ENCODE data around the gene EOLA1.
A peak's percentile ranks its signal among the peaks of the same experiment; 100 is the strongest.
"Not testable (repeated sequence)": the region's sequence is repeated elsewhere in the genome, so short reads cannot be mapped to it uniquely, and the experiment has no call there.

EOLA1 gene

GRCh38 chrX:149515954-149516602 lies 24.7 kb upstream of the EOLA1 start:
- DNase-seq = no peak

GRCh38 chrX:149516604-149517003 lies 24.2 kb upstream of the EOLA1 start:
- no peak for DNase-seq

GRCh38 chrX:149517308-149517707 lies 23.5 kb upstream of the EOLA1 start:
- no peak for DNase-seq

GRCh38 chrX:149518236-149518635 lies 22.6 kb upstream of the EOLA1 start:
- DNase-seq = no peak

- not testable (repeated sequence) for DNase-seq
Measured at GRCh38 chrX:149520636-149521277, 20.1 kb upstream of the EOLA1 start.

- DNase-seq = no peak
Measured at GRCh38 chrX:149521438-149521837, 19.4 kb upstream of the EOLA1 start.

GRCh38 chrX:149522916-149523315 lies 17.9 kb upstream of the EOLA1 start:
- DNase-seq = no peak

GRCh38 chrX:149525389-149525788 lies 15.4 kb upstream of the EOLA1 start:
- peak; percentile 41 for DNase-seq

- DNase-seq = not testable (repeated sequence)
Measured at GRCh38 chrX:149525903-149526302, 14.9 kb upstream of the EOLA1 start.

- DNase-seq = not testable (repeated sequence)
Measured at GRCh38 chrX:149526318-149527033, 14.3 kb upstream of the EOLA1 start.

GRCh38 chrX:149527705-149528104 lies 13.1 kb upstream of the EOLA1 start:
- DNase-seq = no peak

GRCh38 chrX:149528381-149528780 lies 12.4 kb upstream of the EOLA1 start:
- DNase-seq = no peak

- no peak for DNase-seq
Measured at GRCh38 chrX:149531599-149531998, 9.2 kb upstream of the EOLA1 start.

GRCh38 chrX:149532868-149533267 lies 7.9 kb upstream of the EOLA1 start:
- DNase-seq = not testable (repeated sequence)

GRCh38 chrX:149533999-149534398 lies 6.8 kb upstream of the EOLA1 start:
- not testable (repeated sequence) for DNase-seq

- DNase-seq = not testable (repeated sequence)
Measured at GRCh38 chrX:149534926-149535602, 5.7 kb upstream of the EOLA1 start.

- not testable (repeated sequence) for DNase-seq
Measured at GRCh38 chrX:149537474-149537873, 3.3 kb upstream of the EOLA1 start.

GRCh38 chrX:149539283-149540130 lies 1.3 kb upstream of the EOLA1 start:
- peak; percentile 75 for DNase-seq

GRCh38 chrX:149540131-149540620 lies 636 bp upstream of the EOLA1 start:
- DNase-seq = peak; percentile 60

- no peak for DNase-seq
Measured at GRCh38 chrX:149541521-149542047, 772 bp downstream of the EOLA1 start.

GRCh38 chrX:149545545-149546543 lies 5.0 kb downstream of the EOLA1 start:
- DNase-seq = not testable (repeated sequence)
